Kidney (tissue), 14 donors: ENCODE measurements around the gene GRB10. TPM values are rescaled to one million over a fixed set of nuclear protein-coding genes. Genes with fewer than 3 reads are reported as not detected.

Source experiments
- DNase-seq, 5 donors: peaks; one replicate each; pipeline ENCODE4 v3.0.0-alpha.2; 2013 to 2020
- FAIRE-seq: peaks from 2 replicates; lab custom pipeline; 2012; peaks lifted over from hg19 to GRCh38; lab: Jason Lieb, UNC
- H3K27ac ChIP-seq, 2 donors: one replicate each; pipeline ENCODE4 v1.7.0; 2013; ENCODE audit warnings: low read depth in 2 of 2, low read length in 2 of 2, inconsistent platforms in 1 of 2
- H3K27me3 ChIP-seq: one replicate; pipeline ENCODE4 v1.7.1; 2013; ENCODE audit warnings: low read length, inconsistent platforms; ENCODE audit not compliant: control insufficient read depth, insufficient read depth
- H3K36me3 ChIP-seq, 3 donors: one replicate each; pipeline versions ENCODE4 v1.7.0 to v1.7.1; 2013; ENCODE audit warnings: low read length in 3 of 3, control low read depth in 1 of 3, inconsistent platforms in 1 of 3; ENCODE audit not compliant: insufficient read depth in 3 of 3, control insufficient read depth in 2 of 3
- H3K4me1 ChIP-seq, 3 donors: one replicate each; pipeline versions ENCODE4 v1.7.0 to v1.7.1; 2013; ENCODE audit warnings: low read length in 3 of 3, inconsistent platforms in 1 of 3, low read depth in 1 of 3; ENCODE audit not compliant: control insufficient read depth in 2 of 3, insufficient read depth in 2 of 3
- H3K4me3 ChIP-seq, 3 donors: one replicate each; pipeline versions ENCODE4 v1.7.0 to v1.8.1; 2013; ENCODE audit warnings: low read length in 3 of 3, control low read depth in 1 of 3, inconsistent platforms in 1 of 3
- H3K9ac ChIP-seq, 3 donors: one replicate each; pipeline versions ENCODE4 v1.7.0 to v1.7.1; 2013; ENCODE audit warnings: low read length in 3 of 3, control low read depth in 1 of 3, inconsistent platforms in 1 of 3
- H3K9me3 ChIP-seq, 3 donors: one replicate each; pipeline versions ENCODE4 v1.7.0 to v1.7.1; 2013; ENCODE audit warnings: low read length in 3 of 3, control low read depth in 1 of 3, inconsistent platforms in 1 of 3; ENCODE audit not compliant: control insufficient read depth in 2 of 3, insufficient read depth in 1 of 3
- intact Hi-C: fragments of 100-400 bp; cut with DNase I; formaldehyde crosslinking; loops from one replicate; pipeline ENCODE4 v1.11.1; 2022
- polyA plus RNA-seq: library from polyadenylated mRNA; stranded (reverse); fragments of 350-450 nt; fragmentation: Illumina TruSeq; extraction: RNeasy Lipid Tissue Mini Kit (QIAGEN cat#74804); gene quantifications from one replicate; pipeline ENCODE4 v1.2.3, GENCODE V29; 2014; ENCODE audit warnings: low read depth, low replicate concordance; ENCODE audit not compliant: insufficient read depth
- total RNA-seq: library from RNA; stranded (reverse); fragmentation: NEBNext Ultra II Directional; extraction: Animal tissue kit (Norgen Biotek cat#: 25700); gene quantifications from one replicate; pipeline ENCODE4 v1.2.1, GENCODE V29; 2021
- TF ChIP-seq, protein P1 (sequence below): IDR thresholded peaks from 3 replicates; pipeline ENCODE4 v1.5.1; 2012; ENCODE audit warnings: mild to moderate bottlenecking, moderate library complexity, borderline replicate concordance; ENCODE audit not compliant: insufficient read depth; ENCODE audit errors: extremely low read depth
- donor health status: control.
- donor health status: control.
- donor health status: control.
- donor health status: control.
- donor health status: control.
- donor health status: DM: yes; HTN: yes; CAD: no.
- donor health status: Normal renal cell carcinoma (clear cell type).

The GRB10 gene
- total and polyA plus RNA-seq, 2 donors from 2014 or later = 32.3 to 57.8 TPM

DNA sequence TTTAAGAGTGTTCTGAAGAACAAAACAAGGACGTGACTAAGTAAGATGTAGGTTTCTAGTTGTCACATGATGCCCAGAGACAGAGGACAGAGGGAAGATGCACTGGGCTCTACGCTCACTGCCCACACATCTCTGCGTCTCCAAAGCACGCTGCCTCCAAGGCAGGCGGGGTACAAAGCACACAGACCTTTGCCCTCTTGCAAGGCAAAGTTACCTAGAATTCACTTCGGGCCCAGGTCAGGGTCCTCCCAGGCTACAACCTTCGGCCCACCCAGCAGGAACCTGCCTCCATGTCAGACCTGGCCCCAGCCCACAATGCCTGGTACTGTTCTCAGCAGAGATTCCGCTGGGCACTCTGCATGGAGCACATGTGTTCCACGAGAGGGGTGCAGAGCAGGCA is 26.5 kb downstream of the GRB10 start:
- Histone ChIP-seq H3K27ac (no peak overlapping the region), H3K9me3 (no peaks in the 10 kb centered on the region), H3K36me3 (peaks cover 0 to 4% (median 2%) of the 10 kb centered on the region in 3 donors), H3K9ac (no peak overlapping the region), H3K4me1 (peaks cover 0 to 22% (median 14%) of the 10 kb centered on the region in 3 donors), H3K4me3 (no peak overlapping the region), H3K27me3 (no peaks in the 10 kb centered on the region)
- intact Hi-C loops = no loop called here
- DNase-seq = no peak
- no peak for FAIRE-seq
- TF ChIP-seq, protein P1, sequence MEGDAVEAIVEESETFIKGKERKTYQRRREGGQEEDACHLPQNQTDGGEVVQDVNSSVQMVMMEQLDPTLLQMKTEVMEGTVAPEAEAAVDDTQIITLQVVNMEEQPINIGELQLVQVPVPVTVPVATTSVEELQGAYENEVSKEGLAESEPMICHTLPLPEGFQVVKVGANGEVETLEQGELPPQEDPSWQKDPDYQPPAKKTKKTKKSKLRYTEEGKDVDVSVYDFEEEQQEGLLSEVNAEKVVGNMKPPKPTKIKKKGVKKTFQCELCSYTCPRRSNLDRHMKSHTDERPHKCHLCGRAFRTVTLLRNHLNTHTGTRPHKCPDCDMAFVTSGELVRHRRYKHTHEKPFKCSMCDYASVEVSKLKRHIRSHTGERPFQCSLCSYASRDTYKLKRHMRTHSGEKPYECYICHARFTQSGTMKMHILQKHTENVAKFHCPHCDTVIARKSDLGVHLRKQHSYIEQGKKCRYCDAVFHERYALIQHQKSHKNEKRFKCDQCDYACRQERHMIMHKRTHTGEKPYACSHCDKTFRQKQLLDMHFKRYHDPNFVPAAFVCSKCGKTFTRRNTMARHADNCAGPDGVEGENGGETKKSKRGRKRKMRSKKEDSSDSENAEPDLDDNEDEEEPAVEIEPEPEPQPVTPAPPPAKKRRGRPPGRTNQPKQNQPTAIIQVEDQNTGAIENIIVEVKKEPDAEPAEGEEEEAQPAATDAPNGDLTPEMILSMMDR = no peak

DNA sequence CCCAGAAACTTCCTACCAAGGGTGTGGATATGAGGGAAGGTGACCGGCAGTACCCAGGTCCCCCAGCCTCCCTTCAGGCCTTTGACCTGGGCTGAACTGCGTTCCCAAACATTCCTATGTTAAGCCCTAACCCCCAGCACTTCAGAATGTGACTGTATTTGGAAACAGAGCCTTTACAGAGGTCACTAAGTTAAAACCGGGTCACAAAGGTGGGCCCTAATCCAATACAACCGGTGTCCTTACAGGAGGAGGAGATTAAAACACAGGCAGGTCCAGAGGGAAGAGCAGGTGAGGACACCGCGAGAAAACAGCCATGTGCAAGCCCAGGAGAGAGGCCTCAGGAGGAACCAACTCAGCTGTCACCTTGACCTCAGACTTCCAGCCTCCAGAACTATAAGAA is 28.0 kb downstream of the GRB10 start:
- peaks cover 0 to 4% (median 0%) of the 10 kb centered on the region in 3 donors for H3K36me3 ChIP-seq
- H3K9me3 ChIP-seq = no peaks in the 10 kb centered on the region
- no peak for FAIRE-seq
- TF ChIP-seq, protein P1 = no peak
- intact Hi-C loops = no loop called here
- no peaks in the 10 kb centered on the region for H3K27me3 ChIP-seq
- H3K27ac ChIP-seq = no peak overlapping the region
- no peak overlapping the region for H3K4me3 ChIP-seq
- peaks cover 0 to 22% (median 14%) of the 10 kb centered on the region in 3 donors for H3K4me1 ChIP-seq
- no peak overlapping the region for H3K9ac ChIP-seq
- no peak for DNase-seq

DNA sequence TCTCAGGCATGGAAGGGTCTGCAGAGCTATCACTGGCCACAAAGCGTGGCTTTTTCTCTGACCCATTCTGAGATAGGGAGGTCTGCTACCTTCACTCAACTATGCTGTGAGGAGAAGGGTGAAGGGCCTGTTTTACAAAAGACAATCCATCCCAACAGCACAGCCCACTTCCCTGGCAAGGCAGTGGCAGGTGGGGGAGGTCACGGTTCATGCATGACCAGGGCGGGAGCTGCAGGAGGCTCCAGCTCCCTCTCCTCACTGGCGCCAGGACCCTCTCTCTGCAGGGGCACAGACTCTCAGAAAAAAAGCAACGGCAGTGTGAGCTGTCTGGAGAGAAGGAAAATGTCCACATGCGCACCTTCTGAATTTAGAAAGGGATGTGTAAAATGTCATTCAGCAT is 28.5 kb downstream of the GRB10 start:
- TF ChIP-seq, protein P1 = no peak
- intact Hi-C loops = no loop called here
- peaks cover 0 to 22% (median 14%) of the 10 kb centered on the region in 3 donors for H3K4me1 ChIP-seq
- no peak overlapping the region for H3K4me3 ChIP-seq
- no peak overlapping the region for H3K9ac ChIP-seq
- no peak overlapping the region for H3K27ac ChIP-seq
- H3K36me3 ChIP-seq = peaks cover 0 to 4% (median 0%) of the 10 kb centered on the region in 3 donors
- no peaks in the 10 kb centered on the region for H3K9me3 ChIP-seq
- FAIRE-seq (no peak), DNase-seq (peak in 4 of 5 donors; percentile 76 to 84 (median 80))
- H3K27me3 ChIP-seq = no peaks in the 10 kb centered on the region

DNA sequence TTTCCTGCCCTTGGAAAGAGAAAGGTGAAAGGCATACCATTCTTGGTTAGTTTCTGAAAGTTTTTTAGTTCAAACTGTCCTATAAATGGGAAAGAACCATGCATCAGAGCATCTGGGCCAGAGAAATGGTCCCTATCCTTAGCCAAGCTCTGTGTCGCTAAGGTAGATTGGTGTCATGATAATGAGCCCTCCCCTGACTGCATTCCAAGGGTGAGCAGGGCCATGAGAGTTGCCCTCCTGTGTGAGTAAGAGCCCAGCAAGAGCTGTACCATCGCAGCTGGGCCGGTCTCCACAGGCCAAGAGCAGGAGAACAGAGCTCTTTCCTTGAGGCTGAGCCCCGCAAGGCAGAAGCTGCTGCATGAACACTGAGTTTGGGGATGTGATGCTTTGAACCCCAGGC is 30.3 kb downstream of the GRB10 start:
- TF ChIP-seq, protein P1 = no peak
- no peak for FAIRE-seq
- Histone ChIP-seq H3K27ac (no peak overlapping the region), H3K36me3 (peaks cover 0 to 8% (median 0%) of the 10 kb centered on the region in 3 donors), H3K27me3 (no peaks in the 10 kb centered on the region), H3K4me3 (no peak overlapping the region), H3K4me1 (peaks cover 0 to 14% (median 13%) of the 10 kb centered on the region in 3 donors), H3K9ac (no peak overlapping the region), H3K9me3 (no peaks in the 10 kb centered on the region)
- DNase-seq = no peak
- intact Hi-C loops = no loop called here
